Activated effector memory CD4-positive, alpha-beta T cell treated with Interleukin-2 at 50 U/mL for 16 hours (primary cell): Measurements from ENCODE around the gene PNCK.
A peak's percentile ranks its signal among the peaks of the same experiment; 100 is the strongest.
"Not testable (repeated sequence)": the region's sequence is repeated elsewhere in the genome, so short reads cannot be mapped to it uniquely, and the experiment has no call there.

Source experiments
- DNase-seq: peaks from one replicate; pipeline ENCODE4 v3.0.0-alpha.2; 2020

PNCK gene

GRCh38 chrX:153685156-153685536 lies 11.5 kb upstream of the PNCK start:
- DNase-seq, result no peak

- no peak for DNase-seq
Measured at GRCh38 chrX:153684467-153685155, 11.0 kb upstream of the PNCK start.

GRCh38 chrX:153683486-153683885 lies 9.9 kb upstream of the PNCK start:
- not testable (repeated sequence) for DNase-seq

GRCh38 chrX:153681175-153681574 lies 7.6 kb upstream of the PNCK start:
- no peak for DNase-seq

GRCh38 chrX:153674219-153674851 lies 722 bp upstream of the PNCK start:
- no peak for DNase-seq

GRCh38 chrX:153672531-153673427 lies 834 bp downstream of the PNCK start:
- DNase-seq, result no peak

GRCh38 chrX:153671589-153672530 lies 1.8 kb downstream of the PNCK start:
- DNase-seq, result no peak

GRCh38 chrX:153670748-153671588 lies 2.6 kb downstream of the PNCK start:
- no peak for DNase-seq

- no peak for DNase-seq
Measured at GRCh38 chrX:153669901-153670731, 3.5 kb downstream of the PNCK start.

- no peak for DNase-seq
Measured at GRCh38 chrX:153669174-153669890, 4.3 kb downstream of the PNCK start.

GRCh38 chrX:153668423-153669173 lies 5.0 kb downstream of the PNCK start:
- no peak for DNase-seq

GRCh38 chrX:153667956-153668396 lies 5.6 kb downstream of the PNCK start:
- DNase-seq, result peak; percentile 57

- DNase-seq, result no peak
Measured at GRCh38 chrX:153667281-153667955, 6.2 kb downstream of the PNCK start.

- DNase-seq, result no peak
Measured at GRCh38 chrX:153665726-153666306, 7.8 kb downstream of the PNCK start.

- DNase-seq, result peak; percentile 39
Measured at GRCh38 chrX:153662266-153662665, 11.3 kb downstream of the PNCK start.

GRCh38 chrX:153659268-153659667 lies 14.3 kb downstream of the PNCK start:
- no peak for DNase-seq

GRCh38 chrX:153657161-153657560 lies 16.5 kb downstream of the PNCK start:
- no peak for DNase-seq

- no peak for DNase-seq
Measured at GRCh38 chrX:153653556-153653955, 20.1 kb downstream of the PNCK start.
